Loucy (cell line): ENCODE data around the gene PRKCE.

Source experiments
- H2AFZ ChIP-seq: fragments of 200-600 bp; sonication (generic); 2 replicates; pipeline ENCODE4 v1.6.0; 2016; ENCODE audit warnings: antibody characterized with exemption, mild to moderate bottlenecking, low read length, moderate library complexity
- H3F3A ChIP-seq: fragments of 200-600 bp; 2 replicates; pipeline ENCODE4 v1.6.0; 2016; ENCODE audit warnings: antibody characterized with exemption, low read depth, mild to moderate bottlenecking
- H3K27me3 ChIP-seq: fragments of 200-600 bp; sonication (generic); 2 replicates; pipeline ENCODE4 v1.6.1; 2014; ENCODE audit warnings: low read length, mild to moderate bottlenecking; ENCODE audit not compliant: insufficient read depth, poor library complexity, severe bottlenecking
- H3K36me3 ChIP-seq: fragments of 200-600 bp; sonication (generic); 2 replicates; pipeline ENCODE4 v1.6.1; 2016; ENCODE audit warnings: low read length; ENCODE audit not compliant: insufficient read depth
- H3K4me1 ChIP-seq: fragments of 200-600 bp; sonication (generic); 2 replicates; pipeline ENCODE4 v1.5.1; 2014; ENCODE audit warnings: low read length, mild to moderate bottlenecking; ENCODE audit not compliant: insufficient read depth, poor library complexity, severe bottlenecking
- H3K4me2 ChIP-seq: fragments of 200-600 bp; sonication (generic); 2 replicates; pipeline ENCODE4 v1.6.0; 2014; ENCODE audit warnings: antibody characterized with exemption, low read length, low read depth, mild to moderate bottlenecking; ENCODE audit not compliant: poor library complexity, severe bottlenecking
- H3K4me3 ChIP-seq: fragments of 200-600 bp; sonication (generic); 2 replicates; pipeline ENCODE4 v1.5.1; 2014; ENCODE audit warnings: low read length, mild to moderate bottlenecking, mixed read lengths; ENCODE audit not compliant: poor library complexity, severe bottlenecking
- H3K79me2 ChIP-seq: fragments of 200-600 bp; sonication (generic); 2 replicates; pipeline ENCODE4 v1.6.1; 2014; ENCODE audit warnings: low read length; ENCODE audit not compliant: insufficient read depth
- H3K9ac ChIP-seq: fragments of 200-600 bp; sonication (generic); 2 replicates; pipeline ENCODE4 v1.6.0; 2014; ENCODE audit warnings: mild to moderate bottlenecking, low read depth, low read length, moderate library complexity; ENCODE audit not compliant: poor library complexity, severe bottlenecking
- H3K9me2 ChIP-seq: fragments of 200-600 bp; sonication (generic); replicated peaks from 2 replicates; pipeline ENCODE4 v1.6.1; 2016; ENCODE audit warnings: low read depth, low read length, mixed read lengths
- H3K9me3 ChIP-seq: fragments of 200-600 bp; sonication (generic); 2 replicates; pipeline ENCODE4 v1.6.1; 2014; ENCODE audit warnings: mild to moderate bottlenecking, antibody characterized with exemption, low read length, low read depth; ENCODE audit not compliant: insufficient read depth
- H4K20me1 ChIP-seq: fragments of 200-600 bp; sonication (generic); 2 replicates; pipeline ENCODE4 v1.6.0; 2014; ENCODE audit warnings: antibody characterized with exemption, low read length, mild to moderate bottlenecking; ENCODE audit not compliant: insufficient read depth, poor library complexity, severe bottlenecking
- CTCF ChIP-seq: fragments of 200-600 bp; sonication (generic); conservative IDR thresholded peaks from 2 replicates; pipeline ENCODE4 v1.5.1; 2014; ENCODE audit warnings: mild to moderate bottlenecking, antibody characterized with exemption, low read length
- EZH2phosphoT487 ChIP-seq: fragments of 200-600 bp; IDR thresholded peaks from 2 replicates; pipeline ENCODE4 v1.6.1; 2018; ENCODE audit warnings: antibody characterized with exemption, mild to moderate bottlenecking, moderate library complexity, borderline replicate concordance

Gene PRKCE

GRCh38 chr2:45802499-45803138, 151.1 kb downstream of the PRKCE start:
- H3F3A ChIP-seq, result no peaks in the 10 kb centered on the region
- no peak overlapping the region for H3K4me2 ChIP-seq
- no peak overlapping the region for H3K9ac ChIP-seq
- no peaks in the 10 kb centered on the region for H3K9me3 ChIP-seq
- no peak for TF ChIP-seq EZH2phosphoT487
- no peak for TF ChIP-seq CTCF
- no peaks in the 10 kb centered on the region for H4K20me1 ChIP-seq
- no peak overlapping the region for H2AFZ ChIP-seq
- peaks cover 39% of the 10 kb centered on the region for H3K79me2 ChIP-seq
- H3K9me2 ChIP-seq, result no peaks in the 10 kb centered on the region
- no peaks in the 10 kb centered on the region for H3K36me3 ChIP-seq
- no peak overlapping the region for H3K4me3 ChIP-seq
- no peaks in the 10 kb centered on the region for H3K27me3 ChIP-seq
- H3K4me1 ChIP-seq, result no peaks in the 10 kb centered on the region

GRCh38 chr2:45804987-45805755, 153.7 kb downstream of the PRKCE start:
- Histone ChIP-seq H3K4me2 (no peak overlapping the region), H3K36me3 (no peaks in the 10 kb centered on the region), H3K9me3 (no peaks in the 10 kb centered on the region), H3K9me2 (no peaks in the 10 kb centered on the region), H3K9ac (no peak overlapping the region), H3K79me2 (peaks cover 47% of the 10 kb centered on the region), H2AFZ (no peak overlapping the region), H3F3A (no peaks in the 10 kb centered on the region), H3K4me1 (peaks cover 4% of the 10 kb centered on the region), H3K27me3 (no peaks in the 10 kb centered on the region), H3K4me3 (no peak overlapping the region), H4K20me1 (no peaks in the 10 kb centered on the region)
- no peak for TF ChIP-seq CTCF
- no peak for TF ChIP-seq EZH2phosphoT487

- H3K4me2 ChIP-seq, result no peak overlapping the region
- no peaks in the 10 kb centered on the region for H3K9me2 ChIP-seq
- no peaks in the 10 kb centered on the region for H3K9me3 ChIP-seq
- H3K36me3 ChIP-seq, result no peaks in the 10 kb centered on the region
- H3F3A ChIP-seq, result no peaks in the 10 kb centered on the region
- peaks cover 40% of the 10 kb centered on the region for H3K79me2 ChIP-seq
- no peak overlapping the region for H3K9ac ChIP-seq
- no peak for TF ChIP-seq CTCF
- no peak for TF ChIP-seq EZH2phosphoT487
- no peak overlapping the region for H2AFZ ChIP-seq
- H4K20me1 ChIP-seq, result no peaks in the 10 kb centered on the region
- H3K4me1 ChIP-seq, result peaks cover 4% of the 10 kb centered on the region
- no peak overlapping the region for H3K4me3 ChIP-seq
- H3K27me3 ChIP-seq, result no peaks in the 10 kb centered on the region
Observed at GRCh38 chr2:45806563-45807358, 155.3 kb downstream of the PRKCE start.
